A549 (cell line): Measurements from ENCODE around the gene CEP97. TPM values are rescaled to one million over a fixed set of nuclear protein-coding genes. Genes with fewer than 3 reads are reported as not detected.

Experiments used
- ATAC-seq, 2 experiments: fragments of 200-7000 bp in 1 of 2; fragments of >200 bp in 1 of 2; cut with Nextera tagmentation in 1 of 2; cut with Tn5 transposase in 1 of 2; 3 replicates each; pipeline versions ENCODE4 v1.8.0 to v1.9.1; 2018 to 2020; ENCODE audit warnings: mild to moderate bottlenecking in 1 of 2, moderate library complexity in 1 of 2
- CTCF ChIA-PET: fragments of 300-600 bp; sonication (Branson Sonifier 250); formaldehyde crosslinking; extraction: SDS; loops from one replicate; lab custom pipeline; 2021; ENCODE audit warnings: antibody characterized with exemption, inconsistent platforms; lab: Yijun Ruan, JAX
- POLR2A ChIA-PET: fragments of 350-600 bp; formaldehyde crosslinking; extraction: SDS; loops from one replicate; lab custom pipeline; 2021; ENCODE audit warnings: antibody characterized with exemption, inconsistent platforms; lab: Yijun Ruan, JAX
- DNase-seq, 2 experiments: peaks; one replicate each; pipeline versions ENCODE4 v3.0.0 to v3.0.0-alpha.2; 2011 to 2016; ENCODE audit warnings: low read depth in 1 of 2, low spot score in 1 of 2
- FAIRE-seq: peaks from 2 replicates; lab custom pipeline; 2011; peaks lifted over from hg19 to GRCh38; lab: Jason Lieb, UNC
- H3K27ac ChIP-seq, 2 experiments: fragments of >200 bp; sonication (Bioruptor Twin); formaldehyde crosslinking; 3 replicates each; pipeline ENCODE4 v1.5.1; 2016 to 2017
- H3K4me1 ChIP-seq: fragments of >200 bp; sonication (Bioruptor Twin); formaldehyde crosslinking; 3 replicates; pipeline ENCODE4 v1.6.1; 2016
- H3K4me2 ChIP-seq: fragments of >200 bp; sonication (Bioruptor Twin); formaldehyde crosslinking; 3 replicates; pipeline ENCODE4 v1.6.1; 2016
- H3K4me3 ChIP-seq: fragments of >200 bp; sonication (Bioruptor Twin); formaldehyde crosslinking; 3 replicates; pipeline ENCODE4 v1.5.1; 2016
- H3K9me3 ChIP-seq: fragments of >200 bp; sonication (Bioruptor Twin); formaldehyde crosslinking; 3 replicates; pipeline ENCODE4 v1.6.1; 2016
- BCL3 ChIP-seq: fragments of >200 bp; sonication (Bioruptor Twin); formaldehyde crosslinking; IDR thresholded peaks from 3 replicates; pipeline ENCODE4 v1.6.1; 2016
- CBX2 ChIP-seq: fragments of 200-600 bp; sonication (generic); IDR thresholded peaks from 2 replicates; pipeline ENCODE4 v1.6.1; 2016; ENCODE audit warnings: low read depth, mild to moderate bottlenecking, borderline replicate concordance
- CEBPB ChIP-seq, 2 experiments: fragments of >200 bp in 1 of 2; sonication (Bioruptor Twin) in 1 of 2; formaldehyde crosslinking in 1 of 2; IDR thresholded peaks; 2 replicates each; pipeline ENCODE4 v1.6.1; 2012 to 2016
- CHD2 ChIP-seq: fragments of 150-350 bp; IDR thresholded peaks from 2 replicates; pipeline ENCODE4 v1.6.1; 2014; ENCODE audit warnings: low read length; ENCODE audit not compliant: partially characterized antibody
- GATA3 ChIP-seq: IDR thresholded peaks from 2 replicates; pipeline ENCODE4 v1.6.1; 2012; ENCODE audit warnings: borderline replicate concordance
- HEYL ChIP-seq: fragments of 250-450 bp; sonication (Bioruptor Pico); IDR thresholded peaks from 2 replicates; pipeline ENCODE4 v1.8.0; 2021; ENCODE audit warnings: mild to moderate bottlenecking, moderate library complexity
- HOXB13 ChIP-seq: fragments of 250-450 bp; sonication (Bioruptor Pico); IDR thresholded peaks from 2 replicates; pipeline ENCODE4 v1.5.0; 2020; ENCODE audit warnings: low read depth, mild to moderate bottlenecking, moderate library complexity
- HOXB5 ChIP-seq: fragments of 250-450 bp; sonication (Bioruptor Pico); IDR thresholded peaks from 2 replicates; pipeline ENCODE4 v1.5.0; 2020; ENCODE audit warnings: mild to moderate bottlenecking, moderate library complexity
- MAFK ChIP-seq: fragments of 450-650 bp; IDR thresholded peaks from 2 replicates; pipeline ENCODE4 v1.6.1; 2014; ENCODE audit not compliant: partially characterized antibody
- MAZ ChIP-seq: fragments of 150-350 bp; IDR thresholded peaks from 2 replicates; pipeline ENCODE4 v1.6.1; 2014; ENCODE audit warnings: antibody characterized with exemption, low read depth, low read length, borderline replicate concordance
- MYC ChIP-seq: IDR thresholded peaks from 2 replicates; pipeline ENCODE4 v1.6.1; 2012; ENCODE audit warnings: mild to moderate bottlenecking, inconsistent platforms, low read length, improper control_type of control experiment, borderline replicate concordance
- NPAS2 ChIP-seq: fragments of 250-450 bp; sonication (Bioruptor Pico); IDR thresholded peaks from 2 replicates; pipeline ENCODE4 v1.8.0; 2022; ENCODE audit warnings: mild to moderate bottlenecking, moderate library complexity, borderline replicate concordance
- NR3C1 ChIP-seq: fragments of >200 bp; sonication (Bioruptor Twin); formaldehyde crosslinking; IDR thresholded peaks from 3 replicates; pipeline ENCODE4 v1.6.1; 2017
- PHF8 ChIP-seq: fragments of 200-600 bp; sonication (generic); IDR thresholded peaks from 2 replicates; pipeline ENCODE4 v1.6.1; 2016; ENCODE audit warnings: low read depth, mild to moderate bottlenecking, antibody characterized with exemption, moderate library complexity, borderline replicate concordance
- RAD21 ChIP-seq, 2 experiments: fragments of >200 bp in 1 of 2; sonication (Bioruptor Twin) in 1 of 2; formaldehyde crosslinking in 1 of 2; IDR thresholded peaks in 1 of 2; conservative IDR thresholded peaks in 1 of 2; 2 replicates in 1 of 2; 3 replicates in 1 of 2; pipeline ENCODE4 v1.6.1; 2012 to 2018; ENCODE audit warnings: inconsistent platforms in 1 of 2
- RARB ChIP-seq: fragments of 250-450 bp; sonication (Bioruptor Pico); IDR thresholded peaks from 2 replicates; pipeline ENCODE4 v1.8.0; 2021; ENCODE audit warnings: mild to moderate bottlenecking, moderate library complexity
- RCOR1 ChIP-seq: fragments of 150-350 bp; IDR thresholded peaks from 2 replicates; pipeline ENCODE4 v1.6.1; 2014; ENCODE audit warnings: antibody characterized with exemption, low read length, low read depth
- SMC3 ChIP-seq: fragments of >200 bp; sonication (Bioruptor Twin); formaldehyde crosslinking; IDR thresholded peaks from 3 replicates; pipeline ENCODE4 v1.6.1; 2018; ENCODE audit warnings: inconsistent platforms
- SREBF2 ChIP-seq: fragments of 450-650 bp; IDR thresholded peaks from 2 replicates; pipeline ENCODE4 v1.6.1; 2014; ENCODE audit warnings: mild to moderate bottlenecking, moderate library complexity
- USF2 ChIP-seq: fragments of 450-650 bp; IDR thresholded peaks from 2 replicates; pipeline ENCODE4 v1.6.1; 2014; ENCODE audit warnings: antibody characterized with exemption
- ZSCAN20 ChIP-seq: fragments of 250-450 bp; sonication (Bioruptor Pico); IDR thresholded peaks from 2 replicates; pipeline ENCODE4 v1.8.0; 2022; ENCODE audit warnings: mild to moderate bottlenecking, moderate library complexity
- WGBS: methylation state at CpG from one replicate; pipeline ENCODE4 v1.1.6; 2017; ENCODE audit errors: missing lambda C conversion rate; 5-methylcytosine and 5-hydroxymethylcytosine counted together
- polyA plus RNA-seq, 4 experiments: library from polyadenylated mRNA; depleted of rRNA in 3 of 4; stranded (reverse); fragments of >200 nt; fragmentation: RNase III in 1 of 4; extraction: RNeasy Plus Mini Kit Qiagen cat#74134 plus additional on column Dnase treatment in 1 of 4; gene quantifications; 2 replicates in 3 of 4; 3 replicates in 1 of 4; pipeline ENCODE4 v1.2.3, GENCODE V29; 2011 to 2017
- TF ChIP-seq, protein P1 (sequence below): IDR thresholded peaks from 2 replicates; pipeline ENCODE4 v1.6.1; 2012

Gene CEP97
- polyA plus RNA-seq, 2 of the 4 experiments (the other 2 are of a cell fraction): 4.0 to 5.1 TPM

GRCh38 chr3:101781166-101781565 lies 56.8 kb downstream of the CEP97 start (continued):
- TF ChIP-seq GATA3 (no peak), MYC (no peak), CBX2 (no peak)
- TF ChIP-seq, protein P1, sequence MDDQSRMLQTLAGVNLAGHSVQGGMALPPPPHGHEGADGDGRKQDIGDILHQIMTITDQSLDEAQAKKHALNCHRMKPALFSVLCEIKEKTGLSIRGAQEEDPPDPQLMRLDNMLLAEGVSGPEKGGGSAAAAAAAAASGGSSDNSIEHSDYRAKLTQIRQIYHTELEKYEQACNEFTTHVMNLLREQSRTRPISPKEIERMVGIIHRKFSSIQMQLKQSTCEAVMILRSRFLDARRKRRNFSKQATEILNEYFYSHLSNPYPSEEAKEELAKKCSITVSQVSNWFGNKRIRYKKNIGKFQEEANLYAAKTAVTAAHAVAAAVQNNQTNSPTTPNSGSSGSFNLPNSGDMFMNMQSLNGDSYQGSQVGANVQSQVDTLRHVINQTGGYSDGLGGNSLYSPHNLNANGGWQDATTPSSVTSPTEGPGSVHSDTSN: no peak

DNA sequence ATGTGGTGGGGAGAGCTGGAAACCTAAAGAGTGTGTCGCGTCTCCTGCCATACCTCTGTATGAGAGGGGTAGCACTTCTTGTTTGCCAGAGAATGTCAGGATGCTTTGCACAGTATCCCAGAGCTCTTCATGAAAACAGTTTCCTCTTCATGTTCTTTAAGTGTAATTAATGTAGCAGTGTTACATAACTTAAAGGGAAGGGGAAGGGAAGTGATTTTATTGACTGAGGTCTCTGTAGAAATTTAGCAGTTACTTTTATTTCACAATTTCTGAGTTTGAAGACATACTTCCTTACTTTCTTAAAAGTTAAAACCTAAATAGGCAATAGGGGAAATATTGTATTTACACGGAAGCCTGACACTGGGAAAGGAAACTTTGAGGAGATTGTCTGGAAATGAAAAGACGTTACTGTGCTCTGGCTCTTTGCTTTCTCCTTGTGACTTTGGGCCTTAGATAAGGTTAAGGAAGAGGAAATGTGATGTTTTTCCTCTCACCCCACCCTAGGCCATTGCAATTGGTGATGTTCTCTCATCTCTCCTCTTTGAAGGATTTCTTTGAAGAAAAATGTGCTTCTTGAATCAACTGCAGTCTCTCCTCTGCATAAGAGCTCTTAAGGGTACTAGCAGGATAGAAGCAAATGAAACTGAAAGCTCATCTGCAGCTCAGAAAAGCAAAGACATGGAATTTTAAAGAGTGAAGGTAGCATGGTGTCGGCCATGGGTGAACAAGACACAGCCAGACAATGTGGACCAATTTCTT lies 60.6 kb downstream of the CEP97 start:
- Histone ChIP-seq H3K27ac (no peak overlapping the region), H3K4me1 (peaks cover 13% of the 10 kb centered on the region; the same call in 2 of the 3 replicates), H3K9me3 (no peaks in the 10 kb centered on the region), H3K4me2 (no peak overlapping the region), H3K4me3 (no peak overlapping the region)
- TF ChIP-seq CHD2 (no peak), RAD21 (conservative IDR thresholded peaks at IDR 0.05 in 1 of 2, IDR thresholded peaks at IDR 0.05 in 1 of 2) (no peak), SREBF2 (no peak), HOXB5 (no peak), CEBPB (IDR thresholded peaks at IDR 0.05) (no peak), ZSCAN20 (CRISPR knock-in tag) (no peak), CBX2 (no peak), RARB (CRISPR knock-in tag) (no peak), HOXB13 (CRISPR knock-in tag) (no peak), PHF8 (no peak), SMC3 (no peak), BCL3 (no peak), NR3C1 (no peak), USF2 (no peak), MAZ (no peak), RCOR1 (no peak), HEYL (CRISPR knock-in tag) (no peak), NPAS2 (no peak), MAFK (no peak)
- TF ChIP-seq, protein P1: no peak
- WGBS: 92% methylated on average over 5 of the region's 5 CpGs
- DNase-seq: no peak
- no peak for FAIRE-seq
- no peak for ATAC-seq
- CTCF ChIA-PET: interaction anchor here (1.0 to 1.9 kb wide), 3 partner anchors 18 to 444 kb away, joined by 4 to 12 read pairs (median 4); no protein-coding TSS in a partner anchor
- POLR2A ChIA-PET: no interaction called here
